OCI-LY3 (cell line): ENCODE measurements around the gene EMILIN1.

Source experiments
- CTCF ChIP-seq: fragments of 200-600, 300-600 bp; sonication (generic); IDR thresholded peaks from 2 replicates; pipeline ENCODE4 v1.5.1; 2014; ENCODE audit warnings: antibody characterized with exemption, low read length, low read depth
- EZH2phosphoT487 ChIP-seq: fragments of 200-600 bp; shearing (Covaris generic); IDR thresholded peaks from 2 replicates; pipeline ENCODE4 v1.6.1; 2018; ENCODE audit warnings: antibody characterized with exemption, mixed run types, low read depth

- TF ChIP-seq CTCF = no peak
- no peak for TF ChIP-seq EZH2phosphoT487
Observed at GRCh38 chr2:27050996-27051901, 27.2 kb upstream of the EMILIN1 start, which contains the start of gene AGBL5.
